Stimulated activated CD8-positive, alpha-beta memory T cell treated with anti-CD3 and anti-CD28 coated beads, Interleukin-7, amount 100 ng/mL, for 1 hour (primary cell): Measurements from ENCODE around the gene SLC4A1AP.
A peak's percentile ranks its signal among the peaks of the same experiment; 100 is the strongest.

Experiments
- DNase-seq, 2 donors: peaks; one replicate each; pipeline ENCODE4 v3.0.0-alpha.2; 2020; ENCODE audit warnings: low read depth in 2 of 2

The SLC4A1AP gene

GRCh38 chr2:27721335-27721734, 57.6 kb downstream of the SLC4A1AP start:
- DNase-seq: no peak

- no peak for DNase-seq
Observed at GRCh38 chr2:27721884-27722485, 58.3 kb downstream of the SLC4A1AP start.

GRCh38 chr2:27723372-27724144, 59.9 kb downstream of the SLC4A1AP start:
- DNase-seq: no peak

GRCh38 chr2:27724191-27724590, 60.5 kb downstream of the SLC4A1AP start:
- no peak for DNase-seq

- DNase-seq: no peak
Observed at GRCh38 chr2:27724905-27725701, 61.4 kb downstream of the SLC4A1AP start.

- DNase-seq: no peak
Observed at GRCh38 chr2:27727257-27727656, 63.6 kb downstream of the SLC4A1AP start.

GRCh38 chr2:27728081-27728858, 64.6 kb downstream of the SLC4A1AP start:
- DNase-seq: no peak

- DNase-seq: no peak
Observed at GRCh38 chr2:27729198-27729597, 65.5 kb downstream of the SLC4A1AP start.

GRCh38 chr2:27729614-27730013, 65.9 kb downstream of the SLC4A1AP start:
- DNase-seq: no peak

GRCh38 chr2:27730261-27730662, 66.6 kb downstream of the SLC4A1AP start:
- DNase-seq: no peak

- DNase-seq: no peak
Observed at GRCh38 chr2:27730980-27731691, 67.4 kb downstream of the SLC4A1AP start.

- no peak for DNase-seq
Observed at GRCh38 chr2:27734305-27734704, 70.6 kb downstream of the SLC4A1AP start.

GRCh38 chr2:27735263-27735904, 71.7 kb downstream of the SLC4A1AP start:
- DNase-seq: peak in 1 of 2 donors; percentile 15

- no peak for DNase-seq
Observed at GRCh38 chr2:27736031-27736889, 72.6 kb downstream of the SLC4A1AP start.

GRCh38 chr2:27736890-27737204, 73.2 kb downstream of the SLC4A1AP start:
- no peak for DNase-seq

GRCh38 chr2:27737676-27738348, 74.1 kb downstream of the SLC4A1AP start:
- no peak for DNase-seq

GRCh38 chr2:27738349-27739057, 74.8 kb downstream of the SLC4A1AP start:
- DNase-seq: no peak

- no peak for DNase-seq
Observed at GRCh38 chr2:27739058-27739373, 75.3 kb downstream of the SLC4A1AP start.

- DNase-seq: no peak
Observed at GRCh38 chr2:27741673-27742072, 78.0 kb downstream of the SLC4A1AP start.
